Measurements from ENCODE around the gene TIAM1. TPM values are rescaled to one million over a fixed set of nuclear protein-coding genes. Genes with fewer than 3 reads are reported as not detected.

Gene TIAM1
- total RNA-seq, 1 experiment from 2014 or later: 22.5 TPM

GRCh38 chr21:31225713-31226112 lies 118.3 kb downstream of the TIAM1 start:
- Histone ChIP-seq H3F3A (ENCODE audit: insufficient read depth, low read depth) (0 out of 2 replicates have a peak, but pooled peaks cover 4% of the 10 kb centered on the region), H3K4me1 (replicated peaks; ENCODE audit: insufficient read depth) (peaks cover under 1% of the 10 kb centered on the region; the same call in 1 of the 2 replicates), H3K36me3 (ENCODE audit: low read depth) (no peaks in the 10 kb centered on the region), H3K27ac (no peak overlapping the region), H3K4me2 (no peak overlapping the region), H4K20me1 (ENCODE audit: insufficient read depth) (no peaks in the 10 kb centered on the region), H2AFZ (no peak overlapping the region), H3K9me3 (ENCODE audit: insufficient read depth, low read depth) (no peaks in the 10 kb centered on the region), H3K9me2 (ENCODE audit: insufficient read depth) (no peaks in the 10 kb centered on the region), H3K27me3 (ENCODE audit: insufficient read depth, low read depth) (no peaks in the 10 kb centered on the region), H3K79me2 (ENCODE audit: low read depth) (no peaks in the 10 kb centered on the region), H3K4me3 (no peak overlapping the region)
- no TSS peak for BruUV-seq (replicated peaks)
- no peak for TF ChIP-seq CTCF (conservative IDR thresholded peaks at IDR 0.05)
- no peak for TF ChIP-seq EZH2 (IDR thresholded peaks at IDR 0.05; ENCODE audit: low read depth)
- intact Hi-C loops (cut with micrococcal nuclease; ENCODE audit: unreplicated experiment): no loop called here
- DNase-seq: no peak
- ChIA-PET CTCF (no interaction called here), POLR2A (ENCODE audit: unreplicated experiment) (no interaction called here)

GRCh38 chr21:31222142-31222541 lies 121.9 kb downstream of the TIAM1 start:
- no peaks in the 10 kb centered on the region for H3K9me3 ChIP-seq (ENCODE audit: insufficient read depth, low read depth)
- no peaks in the 10 kb centered on the region for H3K27me3 ChIP-seq (ENCODE audit: insufficient read depth, low read depth)
- peaks cover 20% of the 10 kb centered on the region for H3F3A ChIP-seq (ENCODE audit: insufficient read depth, low read depth)
- H4K20me1 ChIP-seq (ENCODE audit: insufficient read depth): no peaks in the 10 kb centered on the region; the same call in 1 of the 2 replicates
- DNase-seq: no peak
- CTCF ChIA-PET: interaction anchor here (0.6 kb wide), 2 partner anchors 8 to 1772 kb away, joined by 3 to 6 read pairs; no protein-coding TSS in a partner anchor
- BruUV-seq (replicated peaks): no TSS peak
- H3K36me3 ChIP-seq (ENCODE audit: low read depth): no peaks in the 10 kb centered on the region
- no peak for TF ChIP-seq EZH2 (IDR thresholded peaks at IDR 0.05; ENCODE audit: low read depth)
- no peak for TF ChIP-seq CTCF (conservative IDR thresholded peaks at IDR 0.05)
- H3K4me2 ChIP-seq: no peak overlapping the region
- POLR2A ChIA-PET (ENCODE audit: unreplicated experiment): no interaction called here
- intact Hi-C loops (cut with micrococcal nuclease; ENCODE audit: unreplicated experiment): no loop called here
- no peak overlapping the region for H3K4me3 ChIP-seq
- no peaks in the 10 kb centered on the region for H3K79me2 ChIP-seq (ENCODE audit: low read depth)
- no peak overlapping the region for H2AFZ ChIP-seq
- peaks cover 24% of the 10 kb centered on the region for H3K4me1 ChIP-seq (replicated peaks; ENCODE audit: insufficient read depth)
- no peaks in the 10 kb centered on the region for H3K9me2 ChIP-seq (ENCODE audit: insufficient read depth)
- no peak overlapping the region for H3K27ac ChIP-seq

GRCh38 chr21:31221043-31221442 lies 123.0 kb downstream of the TIAM1 start:
- Histone ChIP-seq H3K4me1 (replicated peaks; ENCODE audit: insufficient read depth) (peaks cover 24% of the 10 kb centered on the region), H2AFZ (no peak overlapping the region), H3K9me2 (ENCODE audit: insufficient read depth) (no peaks in the 10 kb centered on the region), H3K79me2 (ENCODE audit: low read depth) (no peaks in the 10 kb centered on the region), H3K4me2 (no peak overlapping the region), H3K27me3 (ENCODE audit: insufficient read depth, low read depth) (no peaks in the 10 kb centered on the region), H3K4me3 (no peak overlapping the region), H3F3A (ENCODE audit: insufficient read depth, low read depth) (peaks cover 20% of the 10 kb centered on the region), H4K20me1 (ENCODE audit: insufficient read depth) (no peaks in the 10 kb centered on the region; the same call in 1 of the 2 replicates), H3K36me3 (ENCODE audit: low read depth) (no peaks in the 10 kb centered on the region), H3K9me3 (ENCODE audit: insufficient read depth, low read depth) (no peaks in the 10 kb centered on the region), H3K27ac (no peak overlapping the region)
- CTCF ChIA-PET: no interaction called here
- TF ChIP-seq EZH2 (IDR thresholded peaks at IDR 0.05; ENCODE audit: low read depth) (no peak), CTCF (conservative IDR thresholded peaks at IDR 0.05) (no peak)
- no TSS peak for BruUV-seq (replicated peaks)
- DNase-seq: no peak
- POLR2A ChIA-PET (ENCODE audit: unreplicated experiment): no interaction called here
- intact Hi-C loops (cut with micrococcal nuclease; ENCODE audit: unreplicated experiment): no loop called here

Data from PC-9 (cell line).